ENCODE results near the gene SLC15A4. TPM values are rescaled to one million over a fixed set of nuclear protein-coding genes. Genes with fewer than 3 reads are reported as not detected.

The SLC15A4 gene
- total RNA-seq, 1 donor from 2014 or later, result 49.6 TPM

DNA sequence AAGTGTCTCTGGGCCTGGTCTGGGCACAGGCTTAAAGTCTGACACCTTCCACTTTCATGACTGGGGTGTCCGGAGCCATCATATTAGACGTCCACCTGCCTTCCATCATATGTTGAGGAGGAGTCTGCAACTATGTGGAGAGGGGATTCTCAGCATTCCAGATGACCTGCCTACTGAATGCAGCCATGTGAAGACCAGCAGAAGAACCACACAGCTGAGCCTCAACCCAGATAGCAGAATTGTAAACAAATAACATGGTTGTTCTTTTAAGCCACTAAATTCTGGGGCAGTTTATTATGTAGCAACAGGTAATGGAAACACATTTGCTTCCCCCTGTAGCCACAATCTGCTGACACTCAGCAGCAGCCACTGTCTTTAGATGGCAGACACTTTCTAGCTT is 4.0 kb upstream of the SLC15A4 start:
- DNase-seq (ENCODE audit: low read depth), result no peak

DNA sequence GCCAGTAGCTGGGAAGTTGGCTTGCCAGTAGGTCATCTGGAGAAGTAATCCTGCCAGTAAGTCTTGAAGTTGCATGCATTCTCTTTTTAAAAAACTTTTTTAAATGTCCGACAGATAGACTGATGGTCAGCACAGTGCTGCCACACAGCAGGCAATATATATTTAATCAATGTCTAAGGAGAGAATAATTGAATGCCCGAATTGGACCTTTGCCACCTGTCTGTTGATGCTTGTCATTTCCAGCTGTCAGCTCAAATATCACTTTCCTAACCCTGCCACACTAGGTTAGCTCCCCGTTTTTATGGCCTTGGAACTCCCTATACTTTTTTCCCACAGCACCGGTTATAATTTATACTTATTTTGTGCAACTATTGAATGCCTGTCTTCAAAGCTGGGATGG is 2.1 kb upstream of the SLC15A4 start:
- TF ChIP-seq, protein P1, sequence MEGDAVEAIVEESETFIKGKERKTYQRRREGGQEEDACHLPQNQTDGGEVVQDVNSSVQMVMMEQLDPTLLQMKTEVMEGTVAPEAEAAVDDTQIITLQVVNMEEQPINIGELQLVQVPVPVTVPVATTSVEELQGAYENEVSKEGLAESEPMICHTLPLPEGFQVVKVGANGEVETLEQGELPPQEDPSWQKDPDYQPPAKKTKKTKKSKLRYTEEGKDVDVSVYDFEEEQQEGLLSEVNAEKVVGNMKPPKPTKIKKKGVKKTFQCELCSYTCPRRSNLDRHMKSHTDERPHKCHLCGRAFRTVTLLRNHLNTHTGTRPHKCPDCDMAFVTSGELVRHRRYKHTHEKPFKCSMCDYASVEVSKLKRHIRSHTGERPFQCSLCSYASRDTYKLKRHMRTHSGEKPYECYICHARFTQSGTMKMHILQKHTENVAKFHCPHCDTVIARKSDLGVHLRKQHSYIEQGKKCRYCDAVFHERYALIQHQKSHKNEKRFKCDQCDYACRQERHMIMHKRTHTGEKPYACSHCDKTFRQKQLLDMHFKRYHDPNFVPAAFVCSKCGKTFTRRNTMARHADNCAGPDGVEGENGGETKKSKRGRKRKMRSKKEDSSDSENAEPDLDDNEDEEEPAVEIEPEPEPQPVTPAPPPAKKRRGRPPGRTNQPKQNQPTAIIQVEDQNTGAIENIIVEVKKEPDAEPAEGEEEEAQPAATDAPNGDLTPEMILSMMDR (conservative IDR thresholded peaks at IDR 0.05; ENCODE audit: low read depth, low read length), result no peak
- no peak for DNase-seq (ENCODE audit: low read depth)
- no peak overlapping the region for H3K4me3 ChIP-seq (ENCODE audit: low read depth, low read length)

More for the DNA sequence above, 4.0 kb upstream of the SLC15A4 start:
- TF ChIP-seq, protein P1 (conservative IDR thresholded peaks at IDR 0.05; ENCODE audit: low read depth, low read length), result no peak
- no peak overlapping the region for H3K4me3 ChIP-seq (ENCODE audit: low read depth, low read length)

DNA sequence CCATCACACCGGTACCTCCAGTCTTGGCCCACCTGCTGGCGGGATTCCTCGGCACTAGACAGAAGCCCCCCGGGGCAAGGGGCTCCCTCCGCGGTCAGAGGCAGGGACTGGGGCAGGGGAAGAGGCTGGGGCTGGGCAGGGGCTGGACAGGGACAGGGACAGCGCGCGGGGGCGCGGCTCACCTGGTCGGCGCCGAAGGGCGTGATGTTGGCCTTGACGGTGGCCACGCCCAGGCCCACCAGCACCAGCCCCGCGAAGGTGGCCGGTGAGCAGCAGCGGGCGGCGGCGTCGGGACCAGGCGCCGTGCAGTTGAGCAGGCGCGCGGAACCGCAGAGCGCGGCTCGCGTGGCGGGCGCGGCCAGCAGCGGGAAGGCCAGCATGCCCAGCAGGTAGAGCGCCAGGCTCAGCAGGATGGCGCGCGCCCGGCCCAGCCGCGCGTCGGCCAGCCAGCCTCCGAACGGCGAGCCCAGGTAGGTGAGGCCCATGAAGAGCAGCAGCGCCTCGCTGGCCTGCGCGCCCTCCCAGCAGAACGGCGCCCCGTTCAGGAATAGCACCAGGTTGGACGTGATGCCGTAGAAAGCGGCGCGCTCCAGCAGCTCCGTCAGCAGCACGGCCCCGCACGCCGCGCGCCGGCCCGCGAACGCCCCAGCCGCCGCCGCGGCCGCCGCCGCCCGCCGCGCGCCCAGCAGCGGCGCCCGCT is 392 bp downstream of the SLC15A4 start:
- DNase-seq (ENCODE audit: low read depth), result no peak
- TF ChIP-seq, protein P1 (conservative IDR thresholded peaks at IDR 0.05; ENCODE audit: low read depth, low read length), result no peak
- peak overlapping the region; percentile 97 for H3K4me3 ChIP-seq (ENCODE audit: low read depth, low read length)

DNA sequence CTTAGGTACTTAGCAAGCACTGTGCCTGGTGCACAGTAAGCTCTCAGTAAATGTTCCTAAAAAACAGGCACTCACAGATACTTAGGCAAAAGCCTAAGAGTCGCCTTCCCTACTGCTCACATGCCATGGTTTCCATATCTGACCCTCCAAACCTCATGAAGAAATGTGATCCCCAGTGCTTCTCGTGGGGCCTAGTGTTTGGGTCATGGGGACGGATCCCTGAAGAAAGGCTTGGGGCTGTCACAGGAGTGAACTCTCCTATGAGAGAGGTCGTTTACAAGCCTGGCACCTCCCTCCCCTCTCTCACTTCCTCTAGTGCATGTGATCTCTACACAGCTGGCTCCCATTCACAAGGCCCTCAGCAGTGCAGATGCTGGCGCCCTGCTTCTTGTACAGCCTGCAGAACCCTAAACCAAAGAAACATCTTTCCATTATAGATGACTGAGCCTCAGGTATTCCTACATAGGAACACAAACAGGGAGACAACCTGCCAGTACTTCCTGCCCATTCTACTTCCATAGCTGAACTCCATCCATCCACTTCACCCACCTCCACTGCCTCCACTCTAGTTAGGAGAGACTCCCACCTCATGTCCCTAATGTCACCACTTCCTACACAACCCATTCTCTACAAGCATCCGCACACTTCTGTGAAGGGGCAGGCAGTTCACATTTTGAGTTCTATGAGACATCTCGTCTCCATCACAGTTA is 2.9 kb downstream of the SLC15A4 start:
- H3K4me3 ChIP-seq (ENCODE audit: low read depth, low read length), result no peak overlapping the region
- TF ChIP-seq, protein P1 (conservative IDR thresholded peaks at IDR 0.05; ENCODE audit: low read depth, low read length), result no peak
- no peak for DNase-seq (ENCODE audit: low read depth)

DNA sequence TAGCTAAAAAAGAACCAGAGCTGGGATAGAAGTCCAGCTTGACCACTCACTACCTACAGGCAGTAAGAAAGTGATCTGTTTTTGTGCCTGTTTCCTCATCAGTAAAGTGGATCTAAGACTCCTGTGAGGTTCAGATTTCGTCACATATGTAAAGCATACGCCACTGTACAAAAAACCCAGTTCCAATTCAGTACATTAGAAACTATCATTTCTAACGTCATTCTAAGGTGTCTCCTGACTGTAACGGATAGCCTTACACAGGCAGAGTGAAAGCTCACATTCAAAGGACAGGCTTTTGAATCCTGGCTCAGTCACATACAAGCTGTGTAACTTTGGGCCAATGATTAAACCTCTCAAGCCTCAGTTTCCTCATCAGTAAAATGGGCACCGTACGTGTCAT is 3.5 kb downstream of the SLC15A4 start:
- H3K4me3 ChIP-seq (ENCODE audit: low read depth, low read length), result no peak overlapping the region
- no peak for DNase-seq (ENCODE audit: low read depth)
- TF ChIP-seq, protein P1 (conservative IDR thresholded peaks at IDR 0.05; ENCODE audit: low read depth, low read length), result no peak

DNA sequence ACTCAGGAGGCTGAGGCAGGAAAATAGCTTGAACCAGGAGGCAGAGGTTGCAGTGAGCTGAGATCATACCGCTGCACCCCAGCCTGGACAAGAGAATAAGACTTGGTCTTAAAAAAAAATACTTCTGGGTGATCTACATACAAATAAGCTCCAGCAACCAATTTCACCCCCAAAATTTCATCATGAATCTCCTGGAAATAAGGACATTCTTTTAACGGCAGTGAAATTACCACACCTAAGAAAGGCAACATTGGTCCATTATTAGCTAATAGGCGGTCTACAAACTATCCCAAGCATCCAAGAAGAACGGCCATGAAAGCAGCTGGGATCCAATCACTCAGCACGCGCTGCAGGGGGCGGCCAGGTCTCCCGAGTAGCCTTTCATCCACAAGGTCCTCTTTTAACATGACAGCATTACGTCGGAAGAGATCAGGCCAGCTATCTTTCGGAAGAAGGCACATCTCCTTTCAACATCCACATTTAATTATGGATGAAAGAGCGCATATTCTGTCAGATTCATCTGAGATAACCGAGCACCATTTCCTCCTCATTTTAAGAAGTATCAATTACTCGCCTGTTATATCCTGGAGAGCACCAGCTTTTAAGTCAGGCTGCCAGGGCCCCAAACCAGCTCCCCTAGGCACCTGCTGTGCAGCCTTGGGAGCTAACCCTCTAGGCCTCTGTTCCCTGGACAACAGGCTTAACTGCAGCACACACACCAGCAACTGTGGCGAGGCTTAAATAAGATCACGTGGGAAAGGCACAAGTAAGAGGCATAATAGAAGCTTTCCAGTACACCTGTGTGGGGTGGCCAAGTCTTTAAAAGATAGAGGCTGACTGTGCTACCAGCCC is 4.2 kb downstream of the SLC15A4 start:
- TF ChIP-seq, protein P1 (conservative IDR thresholded peaks at IDR 0.05; ENCODE audit: low read depth, low read length), result no peak
- DNase-seq (ENCODE audit: low read depth), result no peak
- H3K4me3 ChIP-seq (ENCODE audit: low read depth, low read length), result no peak overlapping the region

Data from epithelial cell of proximal tubule (primary cell).